GM19328 (cell line): ENCODE results near the gene FHIT.

ENCODE experiments used
- ATAC-seq: cut with Tn5 transposase; IDR thresholded peaks from one replicate; pipeline ENCODE4 v1.9.1; 2021; ENCODE audit warnings: mild to moderate bottlenecking, moderate library complexity; ENCODE audit not compliant: unreplicated experiment

FHIT gene

GRCh38 chr3:61251174-61251972, at the start of gene FHIT:
Gene FHIT (minus strand): TSS chr3:61251452.
- peak; percentile 89 for ATAC-seq

GRCh38 chr3:61300786-61301185, 49.5 kb upstream of the FHIT start:
- no peak for ATAC-seq

GRCh38 chr3:61300006-61300380, 48.7 kb upstream of the FHIT start:
- ATAC-seq = no peak

GRCh38 chr3:61299343-61300005, 48.2 kb upstream of the FHIT start:
- no peak for ATAC-seq

GRCh38 chr3:61297821-61298220, 46.6 kb upstream of the FHIT start:
- no peak for ATAC-seq

- ATAC-seq = no peak
Measured at GRCh38 chr3:61288446-61288845, 37.2 kb upstream of the FHIT start.

GRCh38 chr3:61283876-61284275, 32.6 kb upstream of the FHIT start:
- no peak for ATAC-seq

- no peak for ATAC-seq
Measured at GRCh38 chr3:61278713-61279112, 27.5 kb upstream of the FHIT start.

- ATAC-seq = no peak
Measured at GRCh38 chr3:61277411-61277810, 26.2 kb upstream of the FHIT start.

GRCh38 chr3:61269435-61269834, 18.2 kb upstream of the FHIT start:
- no peak for ATAC-seq

- ATAC-seq = no peak
Measured at GRCh38 chr3:61268644-61269043, 17.4 kb upstream of the FHIT start.

GRCh38 chr3:61264281-61264680, 13.0 kb upstream of the FHIT start:
- no peak for ATAC-seq

- ATAC-seq = no peak
Measured at GRCh38 chr3:61257148-61257547, 5.9 kb upstream of the FHIT start.

- ATAC-seq = no peak
Measured at GRCh38 chr3:61253756-61254155, 2.5 kb upstream of the FHIT start.

- ATAC-seq = no peak
Measured at GRCh38 chr3:61252836-61253235, 1.6 kb upstream of the FHIT start.

GRCh38 chr3:61250784-61251173, 473 bp downstream of the FHIT start:
- no peak for ATAC-seq

GRCh38 chr3:61248496-61248895, 2.8 kb downstream of the FHIT start:
- ATAC-seq = no peak

GRCh38 chr3:61247191-61247590, 4.1 kb downstream of the FHIT start:
- ATAC-seq = no peak

GRCh38 chr3:61239871-61240270, 11.4 kb downstream of the FHIT start:
- ATAC-seq = no peak

- ATAC-seq = no peak
Measured at GRCh38 chr3:61237858-61238257, 13.4 kb downstream of the FHIT start.

- ATAC-seq = peak; percentile 90
Measured at GRCh38 chr3:61236556-61236955, 14.7 kb downstream of the FHIT start.

GRCh38 chr3:61233746-61234145, 17.5 kb downstream of the FHIT start:
- no peak for ATAC-seq

GRCh38 chr3:61231693-61232092, 19.6 kb downstream of the FHIT start:
- ATAC-seq = no peak
